NCI-H446 treated with DMSO at 0.1 percent for 48 hours (cell line): ENCODE measurements around the gene RTKN2.
"Not testable (repeated sequence)": the region's sequence is repeated elsewhere in the genome, so short reads cannot be mapped to it uniquely, and the experiment has no call there.

Experiments
- DNase-seq: peaks from one replicate; lab custom pipeline; 2025; lab: John Stamatoyannopoulos, UW

The RTKN2 gene

DNA sequence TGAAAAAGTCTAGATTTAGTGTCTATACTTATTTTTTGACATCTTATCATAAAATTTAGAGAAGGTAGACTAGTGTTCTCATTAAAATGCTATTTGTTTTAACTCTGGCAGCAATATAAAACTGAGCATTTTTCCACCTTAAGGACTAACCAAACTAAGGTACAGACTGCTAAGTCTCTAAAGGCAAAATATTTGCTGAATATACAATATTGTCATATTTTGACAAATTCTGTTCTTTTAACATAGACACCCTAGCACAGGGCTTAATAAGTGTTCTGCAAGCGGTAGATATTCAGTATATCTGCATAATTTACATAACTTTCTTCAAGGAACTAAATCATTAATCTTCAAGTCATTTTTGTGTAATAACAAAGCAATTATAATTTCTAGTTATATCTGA, 8.6 kb downstream of the RTKN2 start:
- DNase-seq, result no peak

DNA sequence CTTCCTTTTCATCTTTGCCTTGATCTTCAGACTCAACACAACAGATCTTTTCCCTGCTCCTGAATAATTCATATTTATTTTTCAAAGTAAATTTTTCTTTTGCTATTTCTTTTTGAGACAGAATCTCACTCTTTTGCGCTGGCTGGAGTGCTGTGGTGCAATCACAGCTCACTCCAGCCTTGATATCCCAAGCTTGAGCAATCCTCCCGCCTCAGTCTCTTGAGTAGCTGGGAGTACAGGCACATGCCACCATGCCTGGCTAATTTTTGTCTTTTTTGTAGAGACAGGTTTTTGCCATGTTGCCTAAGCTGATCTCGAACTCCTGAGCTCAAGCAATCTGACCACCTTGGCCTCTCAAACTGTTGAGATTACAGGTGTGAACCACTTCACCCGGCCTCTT, 9.2 kb downstream of the RTKN2 start:
- no peak for DNase-seq

DNA sequence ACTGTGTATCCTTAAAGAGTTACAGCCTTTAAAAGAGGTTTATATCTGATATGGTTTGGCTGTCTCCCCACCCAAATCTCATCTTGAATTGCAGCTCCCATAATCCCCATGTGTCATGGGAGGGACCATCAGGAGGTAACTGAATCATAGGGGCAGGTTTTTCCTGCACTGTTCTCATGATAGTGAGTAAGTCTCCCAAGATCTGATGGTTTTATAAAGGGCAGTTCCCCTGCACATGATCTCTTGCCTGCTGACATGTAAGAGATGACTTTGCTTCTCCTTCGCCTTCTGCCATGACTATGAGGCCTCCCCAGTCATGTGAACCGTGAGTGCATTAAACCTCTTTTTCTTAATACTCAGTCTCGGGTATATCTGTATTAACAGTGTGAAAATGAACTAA, 9.7 kb downstream of the RTKN2 start:
- no peak for DNase-seq

DNA sequence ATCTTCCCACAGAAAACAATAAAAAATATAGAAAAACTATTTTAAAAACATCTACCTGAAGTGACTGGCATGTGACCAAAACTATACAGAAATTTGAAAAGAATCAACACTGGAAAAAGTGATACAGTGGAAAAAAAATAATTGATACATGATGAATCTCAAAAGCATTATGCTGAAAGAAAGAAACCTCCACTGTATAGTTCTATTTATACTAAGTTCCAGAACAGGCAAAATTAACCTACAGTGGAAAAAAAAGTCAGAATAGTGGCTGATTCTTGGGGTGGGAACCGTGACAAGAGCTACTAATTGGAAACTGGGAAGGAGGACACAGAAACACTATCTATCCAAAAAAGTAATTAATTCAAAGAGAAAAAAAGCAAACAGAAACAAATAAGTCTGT, 14.9 kb downstream of the RTKN2 start:
- DNase-seq, result no peak

DNA sequence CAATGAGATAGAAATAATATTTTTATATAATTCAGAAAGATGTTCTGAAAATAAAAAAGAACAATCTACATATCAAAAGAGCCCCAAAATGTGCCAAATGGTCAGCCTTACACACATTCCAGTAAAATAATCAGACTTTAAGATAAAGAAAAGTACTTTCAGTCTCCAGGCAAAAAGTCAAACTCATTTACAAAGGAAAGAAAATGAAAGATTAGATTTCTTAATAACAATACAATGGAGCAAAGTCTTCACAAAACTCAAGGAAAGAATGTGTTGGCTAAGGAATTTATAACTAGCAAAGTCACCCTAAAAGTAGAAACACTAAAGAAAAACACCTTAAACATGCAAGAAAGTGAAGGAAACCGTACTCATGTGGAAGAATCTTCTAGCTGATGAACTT, 16.6 kb downstream of the RTKN2 start:
- no peak for DNase-seq

DNA sequence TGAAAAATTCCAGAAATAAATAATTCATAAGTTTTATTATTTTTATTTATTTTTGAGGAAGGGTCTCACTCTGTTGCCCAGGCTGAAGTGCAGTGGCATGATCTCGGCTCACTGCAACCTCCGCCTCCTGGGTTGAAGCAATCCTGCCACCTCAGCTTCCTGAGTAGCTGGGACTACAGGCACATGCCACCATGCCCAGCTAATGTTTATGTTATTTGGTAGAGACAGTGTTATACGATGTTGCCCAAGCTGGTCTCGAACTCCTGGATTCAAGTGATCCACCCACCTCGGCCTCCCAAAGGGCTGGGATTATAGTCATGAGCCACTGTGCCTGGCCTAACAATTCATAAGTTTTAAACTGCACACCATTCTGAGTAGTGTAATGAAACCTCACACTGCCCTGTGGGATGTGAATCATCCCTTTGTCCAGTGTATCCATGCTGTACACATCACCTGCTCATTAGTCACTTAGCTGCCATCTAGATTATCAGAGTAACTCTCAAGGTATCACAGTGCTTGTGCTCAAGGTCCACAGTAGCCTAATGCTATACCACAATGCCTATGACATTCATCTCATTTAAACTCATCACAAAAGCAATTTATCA, 17.9 kb downstream of the RTKN2 start:
- no peak for DNase-seq

DNA sequence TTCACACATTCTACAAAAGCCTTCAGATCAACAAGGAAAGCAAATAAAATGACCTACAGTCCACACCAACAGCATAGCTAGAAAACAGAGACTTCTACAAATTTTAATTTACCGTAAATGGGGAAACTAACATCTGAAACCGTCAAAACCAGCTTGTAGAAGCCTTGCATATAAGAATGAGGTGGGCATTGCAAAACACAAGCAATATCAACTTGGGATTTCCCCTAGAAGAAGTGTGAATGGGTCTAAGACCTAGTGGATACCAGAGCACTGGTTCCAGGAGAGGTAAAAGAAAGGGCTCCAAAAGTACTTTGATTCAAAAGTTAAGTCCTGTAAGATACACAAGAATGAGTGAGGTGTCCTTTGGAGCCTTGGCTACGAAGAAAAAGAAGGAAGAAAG, 18.7 kb downstream of the RTKN2 start:
- no peak for DNase-seq

DNA sequence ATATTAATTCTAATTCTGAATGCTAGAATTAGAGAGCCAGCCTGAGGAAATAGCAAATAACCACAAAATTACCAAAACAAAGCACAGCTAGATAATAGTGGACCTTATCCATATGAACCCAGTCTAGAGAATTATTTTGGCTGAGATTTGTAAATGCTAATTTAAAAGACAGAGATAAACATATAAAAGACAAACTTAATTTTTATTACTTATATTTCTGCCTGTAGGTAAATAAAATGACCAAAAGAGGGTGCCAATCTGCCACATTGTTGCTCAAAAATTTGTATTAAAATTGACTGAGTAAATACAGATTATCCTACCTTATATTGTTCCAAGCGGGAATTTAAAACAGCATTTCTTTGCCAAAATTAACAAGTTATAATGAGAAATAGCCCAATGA, 20.2 kb downstream of the RTKN2 start:
- no peak for DNase-seq

DNA sequence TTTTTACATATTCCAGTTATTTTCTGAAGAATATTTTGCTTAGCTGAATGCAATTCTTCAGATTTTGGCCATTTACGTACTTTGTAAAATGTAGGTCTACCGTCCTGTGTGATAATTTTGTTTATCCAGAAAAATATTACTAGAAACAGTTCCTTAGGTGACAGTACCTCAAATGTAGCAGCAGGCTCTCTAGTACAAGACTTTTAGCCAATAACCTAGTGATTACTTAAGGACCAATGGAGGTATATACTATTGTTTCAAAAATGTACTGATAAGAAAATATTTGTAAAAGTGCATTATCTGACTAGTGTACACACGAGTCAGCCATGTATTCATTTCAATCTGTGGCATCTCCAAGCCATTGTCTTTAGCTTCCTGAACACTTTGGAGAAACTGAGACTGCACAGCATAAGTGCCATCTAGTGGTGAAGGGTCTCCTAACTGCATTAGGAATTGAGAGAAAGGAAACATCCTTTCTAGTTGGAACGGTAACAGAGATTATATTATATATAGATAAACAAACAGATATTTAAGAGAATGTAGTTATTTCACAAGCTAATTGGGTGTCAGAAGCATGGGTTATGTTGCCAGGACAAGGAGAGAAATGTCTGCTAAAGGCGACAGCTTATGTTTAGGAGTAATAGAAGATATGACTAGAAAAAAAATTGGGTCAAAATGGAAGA, 23.7 kb downstream of the RTKN2 start:
- peak; percentile 8 for DNase-seq

DNA sequence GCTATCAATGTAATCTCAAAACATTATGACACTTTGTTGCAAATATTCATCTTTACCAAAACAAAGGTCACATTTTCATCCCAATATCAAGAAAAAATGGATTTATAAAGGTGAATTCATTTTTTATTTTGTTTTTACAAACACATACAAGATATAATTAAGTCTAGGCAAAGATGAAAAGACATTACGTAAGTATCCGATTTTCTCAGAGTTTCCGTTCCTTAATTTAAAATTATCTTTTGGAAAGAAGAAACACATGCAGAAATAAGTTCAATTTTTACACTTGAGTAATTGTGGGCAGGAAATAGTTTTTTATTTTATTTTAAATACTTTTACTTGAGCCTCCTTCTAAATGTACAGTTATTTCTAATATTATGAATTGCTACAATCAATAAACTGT, 24.6 kb downstream of the RTKN2 start:
- no peak for DNase-seq

DNA sequence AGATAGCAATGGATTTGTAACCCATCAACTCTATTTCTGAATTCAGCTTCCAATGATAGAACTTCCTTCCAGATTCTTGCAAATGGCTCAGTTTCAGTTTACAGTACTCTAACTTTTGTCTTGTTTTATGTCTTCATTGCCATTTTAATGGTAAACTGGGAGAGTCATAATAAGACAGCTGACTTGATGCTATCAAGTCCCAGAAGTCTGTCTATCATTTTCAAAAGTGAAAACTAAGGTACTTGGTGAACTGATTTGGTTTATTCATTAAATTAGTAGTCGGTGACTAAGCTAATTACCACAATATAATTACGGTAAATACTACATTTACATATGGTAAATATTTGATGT, 25.0 kb downstream of the RTKN2 start:
- no peak for DNase-seq

DNA sequence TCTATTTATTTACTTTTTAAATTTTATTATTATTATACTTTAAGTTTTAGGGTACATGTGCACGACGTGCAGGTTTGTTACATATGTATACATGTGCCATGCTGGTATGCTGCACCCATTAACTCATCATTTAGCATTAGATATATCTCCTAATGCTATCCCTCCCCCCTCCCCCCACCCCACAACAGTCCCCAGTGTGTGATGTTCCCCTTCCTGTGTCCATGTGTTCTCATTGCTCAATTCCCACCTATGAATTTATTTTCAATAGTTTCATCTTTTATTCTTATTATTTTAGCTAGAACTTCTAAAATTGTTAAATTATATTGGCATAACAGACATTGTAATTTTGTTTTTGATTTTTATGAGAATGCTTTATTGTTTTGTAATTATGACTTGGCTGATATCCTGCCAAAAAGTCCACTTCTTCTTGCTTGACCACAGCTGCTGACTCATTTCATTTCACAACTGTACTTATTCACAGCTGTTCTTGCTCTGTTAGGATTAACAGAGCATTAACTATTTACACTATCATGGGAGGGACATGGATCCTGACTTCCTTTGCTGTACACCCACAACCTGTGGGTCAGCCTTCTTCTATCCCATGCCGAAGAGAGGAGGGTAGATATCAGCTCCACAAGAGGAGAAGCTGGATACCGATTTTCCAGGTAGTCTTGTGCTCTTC, 25.5 kb downstream of the RTKN2 start:
- DNase-seq, result not testable (repeated sequence)

DNA sequence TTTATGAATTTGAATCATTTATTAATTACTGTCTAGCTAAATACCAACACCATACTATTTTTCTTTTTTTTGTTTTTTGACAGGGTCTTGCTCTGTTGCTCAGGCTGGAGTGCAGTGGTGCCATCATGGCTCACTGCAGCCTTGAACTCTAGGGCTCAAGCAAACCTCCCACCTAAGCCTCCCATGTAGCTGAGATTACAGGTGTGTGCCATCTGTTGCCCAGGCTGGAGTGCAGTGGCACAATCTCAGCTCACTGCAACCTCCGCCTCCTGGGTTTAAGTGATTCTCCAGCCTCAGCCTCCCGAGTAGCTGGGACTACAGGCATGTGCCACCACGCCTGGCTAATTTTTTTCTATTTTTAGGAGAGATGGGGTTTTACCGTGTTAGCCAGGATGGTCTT, 27.1 kb downstream of the RTKN2 start:
- not testable (repeated sequence) for DNase-seq

DNA sequence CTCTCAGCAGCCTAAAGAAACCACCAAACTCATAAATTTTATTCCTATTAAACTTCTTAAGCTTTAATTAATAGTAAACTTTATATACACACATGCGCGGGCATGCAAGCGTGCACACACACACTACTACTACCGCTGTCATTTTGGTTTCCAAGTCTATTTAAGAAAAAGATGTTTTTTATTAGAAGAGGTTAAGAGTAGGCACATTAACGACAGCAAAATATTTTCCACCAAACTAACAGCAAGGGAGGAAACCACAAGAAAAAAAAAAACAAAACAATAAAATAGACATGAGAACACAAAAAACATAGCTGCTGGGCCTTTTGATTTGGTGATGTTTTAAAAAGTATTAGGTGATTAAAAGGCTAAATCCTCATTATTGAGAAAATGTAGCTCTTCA, 28.6 kb downstream of the RTKN2 start:
- DNase-seq, result no peak

DNA sequence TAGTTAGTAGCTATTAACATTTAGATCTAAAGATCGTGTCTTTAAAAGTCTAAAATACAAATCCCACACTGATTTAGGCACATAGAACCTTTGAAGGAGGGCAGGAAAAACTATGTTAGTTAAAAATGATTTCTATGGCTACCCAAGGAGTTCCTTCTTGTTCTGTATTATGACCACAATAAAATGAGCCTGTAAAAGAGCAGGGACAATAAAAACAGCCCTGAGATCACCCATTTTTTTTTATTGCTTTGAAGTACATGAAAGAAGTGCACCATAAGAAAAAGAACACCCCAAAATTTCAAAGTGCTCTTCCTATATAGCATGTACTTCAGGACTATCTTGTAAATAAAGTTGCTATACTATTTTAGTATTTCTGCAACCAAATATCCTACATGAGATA, 29.8 kb downstream of the RTKN2 start:
- DNase-seq, result no peak

DNA sequence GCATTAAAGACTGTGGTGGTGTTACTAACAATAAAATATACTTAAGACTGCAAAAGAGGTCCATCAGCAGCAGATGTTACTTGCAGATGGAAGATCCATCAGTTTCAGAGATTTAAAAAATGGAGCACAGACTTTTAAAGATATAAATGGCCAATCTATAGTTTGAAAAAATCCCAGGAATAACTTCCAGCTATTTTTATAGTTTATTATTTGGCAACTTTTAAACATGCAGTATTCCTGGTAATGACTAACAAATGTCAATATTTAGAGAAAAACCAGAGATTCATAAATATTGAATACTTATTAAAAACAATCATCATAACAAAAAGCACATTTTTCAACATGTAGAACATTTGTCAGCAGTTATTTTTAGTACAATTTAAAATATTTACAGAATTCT, 30.7 kb downstream of the RTKN2 start:
- DNase-seq, result no peak

DNA sequence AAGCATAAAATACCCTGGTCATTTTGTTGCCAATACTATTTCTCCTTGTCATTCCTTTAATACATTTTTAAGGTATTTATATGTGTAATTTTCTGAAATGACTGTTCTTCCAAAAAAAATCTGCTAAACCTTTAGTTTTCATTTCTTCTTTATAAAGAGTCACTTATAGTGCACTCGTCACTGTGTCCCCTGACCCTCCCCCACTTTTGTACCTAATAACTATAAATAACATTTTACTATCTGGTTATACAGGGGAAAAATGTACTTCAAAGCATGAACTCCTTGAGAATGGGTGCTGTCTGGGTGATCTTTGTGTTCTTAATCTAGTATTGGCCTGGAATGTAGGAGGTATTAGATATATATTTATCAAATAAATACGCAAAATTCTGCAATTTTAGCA, 31.1 kb downstream of the RTKN2 start:
- DNase-seq, result no peak

DNA sequence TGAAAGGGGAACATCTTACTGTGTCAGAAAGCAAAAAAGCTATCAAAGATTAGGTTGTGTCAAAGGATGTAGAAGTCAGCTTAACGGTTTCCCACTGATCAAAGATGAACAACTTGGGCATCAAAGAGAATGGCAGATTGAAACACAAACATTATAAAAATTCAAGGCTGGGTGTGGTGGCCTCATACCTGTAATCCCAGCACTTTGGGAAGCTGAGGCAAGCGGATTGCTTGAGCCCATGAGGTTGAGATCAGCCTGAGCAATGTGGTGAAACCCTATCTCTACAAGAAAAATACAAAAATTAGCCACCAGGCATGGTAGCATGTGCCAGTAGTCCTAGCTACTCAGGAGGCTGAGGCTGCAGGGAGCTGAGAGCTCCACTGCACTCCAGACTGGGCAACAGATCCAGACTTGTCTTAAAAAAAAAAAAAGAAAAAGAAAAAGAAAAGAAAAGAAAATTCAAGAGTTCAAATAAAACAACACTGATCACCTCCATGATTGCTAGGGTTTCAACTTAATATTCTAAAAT, 34.5 kb downstream of the RTKN2 start:
- DNase-seq, result no peak

DNA sequence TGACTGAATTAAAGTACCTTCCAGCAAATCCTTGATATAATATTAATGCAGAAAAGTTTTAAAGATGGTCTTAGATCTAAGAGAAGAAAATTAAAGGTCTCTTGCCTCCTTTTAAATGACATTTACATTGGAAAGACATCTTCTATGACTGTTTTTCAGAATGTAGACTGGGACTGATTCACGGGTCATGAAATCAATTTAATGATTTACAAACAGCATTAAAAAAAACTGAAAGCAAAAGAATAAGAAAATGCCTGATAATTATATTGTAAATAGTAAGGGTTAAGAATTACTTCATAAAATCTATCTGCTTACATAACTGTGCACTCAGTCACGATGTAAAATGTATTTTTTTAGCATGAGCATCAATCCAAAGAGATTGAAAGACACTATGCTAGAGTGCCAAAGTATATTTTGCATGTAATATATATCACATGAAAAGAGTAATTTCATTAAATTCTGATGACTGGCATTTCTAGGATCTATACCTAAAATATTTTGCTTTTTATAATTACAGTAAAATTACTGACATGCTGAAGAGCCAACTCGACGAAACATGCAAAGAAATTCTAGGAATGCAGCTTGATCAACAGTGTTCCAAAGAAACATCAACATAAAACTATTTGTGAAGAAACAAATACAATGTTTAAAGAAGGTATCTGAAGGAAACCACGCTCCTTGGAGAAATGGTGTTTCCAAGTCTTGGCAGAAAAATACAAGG, 35.1 kb downstream of the RTKN2 start:
- DNase-seq, result no peak

DNA sequence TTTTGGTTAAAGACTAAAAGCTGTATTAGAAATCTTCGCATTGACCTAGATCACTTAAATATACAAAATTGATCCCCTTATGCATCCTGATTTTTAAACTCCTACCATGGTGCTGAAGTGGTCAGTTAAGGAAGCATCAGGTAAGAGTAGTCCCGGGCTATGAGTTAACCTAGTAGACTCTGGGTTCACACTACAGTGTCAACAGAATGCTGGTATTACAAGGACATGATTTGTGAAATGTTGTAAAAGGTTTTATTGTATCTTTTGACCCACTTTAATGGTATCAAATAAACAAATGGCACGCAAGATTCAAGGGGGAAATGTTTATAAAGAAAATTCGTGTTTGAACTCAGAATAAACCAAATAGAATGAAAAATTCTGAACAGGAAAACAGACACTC, 36.8 kb downstream of the RTKN2 start:
- DNase-seq, result no peak

DNA sequence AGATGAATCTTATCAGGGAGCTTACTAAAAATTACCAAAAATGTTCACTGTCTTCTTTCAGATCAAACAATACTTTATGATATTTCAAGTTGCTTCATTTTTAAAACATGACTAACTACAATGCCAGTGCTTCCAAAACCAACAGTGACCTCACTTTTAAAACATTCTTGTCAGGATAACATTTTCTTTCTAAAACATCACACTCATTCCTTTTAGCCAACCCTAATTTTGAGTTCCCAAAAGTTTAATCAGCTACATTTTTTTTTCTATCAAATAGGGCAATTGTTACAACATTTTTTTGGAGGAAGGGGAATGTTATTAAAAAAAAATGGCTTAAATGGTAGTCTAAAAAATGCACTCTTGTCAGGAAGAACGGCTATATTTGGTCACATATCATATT, 37.3 kb downstream of the RTKN2 start:
- no peak for DNase-seq

DNA sequence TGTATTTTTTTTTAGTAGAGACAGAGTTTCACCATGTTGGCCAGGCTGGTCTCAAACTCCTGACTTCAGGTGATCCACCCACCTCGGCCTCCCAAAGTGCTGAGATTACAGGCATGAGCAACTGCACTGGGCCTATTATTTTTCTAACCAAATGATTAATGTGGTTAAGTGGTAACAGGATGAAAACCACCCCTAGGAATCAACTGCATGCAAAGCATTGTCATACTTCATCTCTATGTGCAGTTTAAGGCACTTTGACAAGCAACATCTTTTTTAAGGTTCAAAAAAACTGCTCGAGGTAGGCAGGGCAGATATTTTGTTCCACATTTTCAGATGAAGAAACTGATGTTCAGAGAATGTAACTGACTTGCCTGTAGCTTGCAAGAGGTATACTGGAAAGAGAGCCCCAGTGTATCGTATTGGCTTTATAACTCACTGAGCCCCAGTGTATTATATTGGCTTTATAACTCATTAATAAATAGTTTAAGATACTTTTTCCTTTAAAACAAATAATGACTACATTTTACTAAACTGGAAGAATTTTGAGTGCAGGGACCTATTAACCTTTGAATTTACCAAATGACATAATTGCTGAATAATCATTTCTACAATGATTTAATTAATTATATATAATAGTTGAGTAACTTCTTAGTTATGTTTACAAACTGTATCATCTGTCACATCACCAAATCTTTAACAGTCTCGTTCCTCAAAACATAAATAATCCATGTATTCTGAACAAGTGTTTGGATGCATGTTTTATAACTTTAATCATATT, 38.1 kb downstream of the RTKN2 start:
- no peak for DNase-seq
